Stimulated activated naive CD8-positive, alpha-beta T cell treated with anti-CD3 and anti-CD28 coated beads, Interleukin-15, Interleukin-2, amounts not matched to agents 100 ng/mL and 50 ng/mL, for 24 hours (primary cell): ENCODE results near the gene SULT2A1.

Source experiments
- H3K27ac Mint-ChIP-seq: one replicate; pipeline ENCODE4 v1.8.0; 2021; ENCODE audit warnings: mild to moderate bottlenecking, mixed read lengths
- H3K27me3 Mint-ChIP-seq: one replicate; pipeline ENCODE4 v1.8.0; 2021; ENCODE audit warnings: mixed read lengths
- H3K36me3 Mint-ChIP-seq: one replicate; pipeline ENCODE4 v1.8.0; 2021; ENCODE audit warnings: low read depth, mixed read lengths
- H3K4me1 Mint-ChIP-seq: one replicate; pipeline ENCODE4 v1.8.0; 2021; ENCODE audit warnings: low read depth, mixed read lengths
- H3K4me3 Mint-ChIP-seq: one replicate; pipeline ENCODE4 v1.8.0; 2021; ENCODE audit warnings: mild to moderate bottlenecking, mixed read lengths
- H3K9me3 Mint-ChIP-seq: one replicate; pipeline ENCODE4 v1.8.0; 2021; ENCODE audit warnings: mixed read lengths

The SULT2A1 gene

GRCh38 chr19:47842941-47843340 lies 43.2 kb downstream of the SULT2A1 start:
- H3K27ac Mint-ChIP-seq = no peak overlapping the region
- no peaks in the 10 kb centered on the region for H3K36me3 Mint-ChIP-seq
- no peaks in the 10 kb centered on the region for H3K4me1 Mint-ChIP-seq
- H3K4me3 Mint-ChIP-seq = no peak overlapping the region
- no peaks in the 10 kb centered on the region for H3K9me3 Mint-ChIP-seq
- H3K27me3 Mint-ChIP-seq = peaks cover 17% of the 10 kb centered on the region

GRCh38 chr19:47839913-47840312 lies 46.2 kb downstream of the SULT2A1 start:
- Mint-ChIP-seq H3K27me3 (peaks cover 9% of the 10 kb centered on the region), H3K36me3 (no peaks in the 10 kb centered on the region), H3K27ac (no peak overlapping the region), H3K4me1 (no peaks in the 10 kb centered on the region), H3K4me3 (no peak overlapping the region), H3K9me3 (no peaks in the 10 kb centered on the region)

DNA sequence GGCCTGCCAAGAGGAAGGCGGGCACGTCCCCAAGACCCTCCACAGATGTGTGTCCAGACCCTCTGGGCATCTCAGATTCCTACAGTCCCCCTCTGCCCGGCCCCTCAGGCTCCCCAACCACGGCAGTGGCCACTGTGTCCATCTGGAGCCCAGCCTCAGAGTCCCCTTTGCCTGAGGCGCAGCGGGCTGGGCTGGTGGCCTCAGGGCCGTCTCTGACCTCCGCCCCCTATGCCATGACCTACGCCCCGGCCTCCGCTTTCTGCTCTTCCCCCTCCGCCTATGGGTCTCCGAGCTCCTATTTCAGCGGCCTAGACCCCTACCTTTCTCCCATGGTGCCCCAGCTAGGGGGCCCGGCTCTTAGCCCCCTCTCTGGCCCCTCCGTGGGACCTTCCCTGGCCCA lies 46.7 kb downstream of the SULT2A1 start:
- H3K9me3 Mint-ChIP-seq = no peaks in the 10 kb centered on the region
- no peaks in the 10 kb centered on the region for H3K4me1 Mint-ChIP-seq
- H3K4me3 Mint-ChIP-seq = no peak overlapping the region
- H3K27me3 Mint-ChIP-seq = peaks cover 9% of the 10 kb centered on the region
- no peak overlapping the region for H3K27ac Mint-ChIP-seq
- H3K36me3 Mint-ChIP-seq = no peaks in the 10 kb centered on the region

GRCh38 chr19:47836038-47836437 lies 50.1 kb downstream of the SULT2A1 start:
- Mint-ChIP-seq H3K27me3 (no peaks in the 10 kb centered on the region), H3K36me3 (no peaks in the 10 kb centered on the region), H3K9me3 (no peaks in the 10 kb centered on the region), H3K4me3 (no peak overlapping the region), H3K27ac (no peak overlapping the region), H3K4me1 (no peaks in the 10 kb centered on the region)

DNA sequence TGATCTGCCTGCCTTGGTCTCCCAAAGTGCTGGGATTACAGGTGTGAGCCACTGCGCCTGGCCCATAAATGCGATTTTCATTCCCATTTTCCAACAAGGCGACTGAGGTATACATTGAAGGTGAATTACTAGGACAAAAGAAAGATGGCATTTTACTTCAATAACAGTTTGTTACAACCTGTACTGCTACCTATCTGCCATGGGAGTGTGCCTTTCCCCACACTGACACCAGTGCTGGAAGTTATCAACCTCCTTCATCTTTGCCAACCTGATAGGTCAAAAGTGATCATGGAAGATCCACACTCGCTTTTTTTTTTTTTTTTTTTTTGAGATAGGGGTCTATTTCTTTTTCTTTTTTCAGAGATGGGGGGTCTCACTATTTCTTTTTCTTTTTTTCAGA lies 53.4 kb downstream of the SULT2A1 start:
- H3K27ac Mint-ChIP-seq = no peak overlapping the region
- peaks cover 3% of the 10 kb centered on the region for H3K27me3 Mint-ChIP-seq
- no peak overlapping the region for H3K4me3 Mint-ChIP-seq
- H3K9me3 Mint-ChIP-seq = no peaks in the 10 kb centered on the region
- no peaks in the 10 kb centered on the region for H3K4me1 Mint-ChIP-seq
- no peaks in the 10 kb centered on the region for H3K36me3 Mint-ChIP-seq

GRCh38 chr19:47826800-47827199 lies 59.3 kb downstream of the SULT2A1 start:
- no peaks in the 10 kb centered on the region for H3K36me3 Mint-ChIP-seq
- no peaks in the 10 kb centered on the region for H3K9me3 Mint-ChIP-seq
- H3K27ac Mint-ChIP-seq = no peak overlapping the region
- no peak overlapping the region for H3K4me3 Mint-ChIP-seq
- no peaks in the 10 kb centered on the region for H3K4me1 Mint-ChIP-seq
- H3K27me3 Mint-ChIP-seq = peaks cover 16% of the 10 kb centered on the region

DNA sequence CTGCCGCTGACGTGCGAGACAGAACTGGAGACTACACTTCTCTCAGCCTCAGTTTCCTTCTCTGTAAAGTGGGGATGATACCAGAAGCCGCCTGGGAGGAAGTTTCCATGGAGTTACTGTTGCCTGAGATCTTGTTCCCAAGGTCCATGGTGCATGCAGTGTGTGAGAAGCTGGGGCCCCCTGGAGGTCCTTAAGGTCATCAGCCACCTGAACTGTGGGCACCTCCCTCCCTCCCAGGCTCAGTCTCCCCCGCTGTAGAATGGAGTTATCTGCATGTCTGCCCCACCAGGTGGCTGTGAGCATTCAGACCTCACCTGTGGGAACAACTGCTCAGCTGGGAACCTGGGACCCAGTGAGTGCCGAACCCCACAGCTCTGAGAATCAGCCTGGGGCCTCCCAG lies 61.7 kb downstream of the SULT2A1 start:
- Mint-ChIP-seq H3K36me3 (no peaks in the 10 kb centered on the region), H3K4me1 (peaks cover 4% of the 10 kb centered on the region), H3K9me3 (no peaks in the 10 kb centered on the region), H3K4me3 (no peak overlapping the region), H3K27me3 (peaks cover 25% of the 10 kb centered on the region), H3K27ac (no peak overlapping the region)

DNA sequence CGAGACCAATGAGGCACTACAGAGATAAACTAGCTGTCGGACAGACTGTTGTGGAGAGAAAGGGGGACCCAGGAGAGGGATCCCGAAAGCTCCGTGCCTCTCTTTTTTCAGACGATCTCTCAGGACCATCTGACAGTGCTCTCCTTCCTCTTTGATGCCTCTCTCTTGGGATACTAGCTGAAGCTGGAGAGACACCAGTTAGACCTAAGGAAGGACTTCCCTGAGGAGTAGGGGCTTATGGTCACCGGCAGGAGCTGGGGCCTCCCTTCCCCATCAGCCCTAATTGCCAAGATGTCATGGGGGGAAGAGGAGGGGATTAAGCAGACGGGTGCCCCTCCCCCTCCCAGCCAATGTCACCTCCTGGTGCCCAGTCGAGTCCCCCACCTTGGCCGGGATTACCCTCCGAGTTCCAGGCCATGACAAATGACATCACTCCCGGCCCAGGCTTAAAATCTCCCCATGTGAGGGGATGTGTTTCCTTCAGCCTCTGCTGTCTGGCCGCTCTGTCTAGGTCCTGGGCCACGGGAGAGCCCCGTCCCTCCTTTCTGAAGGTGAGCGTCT lies 64.6 kb downstream of the SULT2A1 start, which contains the start of gene CRX:
Gene CRX, plus strand, starts transcription at position 478 of the 561 bp plus-strand sequence. CDS start 12,507 bp downstream, outside the sequence.
- Mint-ChIP-seq H3K4me3 (no peak within 1 kb of the TSS), H3K36me3 (no peaks in the 10 kb centered on the region), H3K9me3 (no peaks in the 10 kb centered on the region), H3K27ac (no peak within 1 kb of the TSS), H3K27me3 (peaks cover 41% of the 10 kb centered on the region), H3K4me1 (peaks cover 4% of the 10 kb centered on the region)
